Middle frontal gyrus (tissue), 1 donor: ENCODE data around the gene PWP1.

Experiments used
- DNase-seq: peaks from one replicate; pipeline ENCODE4 v3.0.0-alpha.2; 2015; ENCODE audit warnings: low spot score; ENCODE audit errors: extremely low spot score

PWP1 gene

GRCh38 chr12:107735763-107736162 is 50.2 kb downstream of the PWP1 start:
- no peak for DNase-seq

GRCh38 chr12:107736914-107737313 is 51.3 kb downstream of the PWP1 start:
- no peak for DNase-seq

- no peak for DNase-seq
Observed at GRCh38 chr12:107748472-107748871, 62.9 kb downstream of the PWP1 start.

DNA sequence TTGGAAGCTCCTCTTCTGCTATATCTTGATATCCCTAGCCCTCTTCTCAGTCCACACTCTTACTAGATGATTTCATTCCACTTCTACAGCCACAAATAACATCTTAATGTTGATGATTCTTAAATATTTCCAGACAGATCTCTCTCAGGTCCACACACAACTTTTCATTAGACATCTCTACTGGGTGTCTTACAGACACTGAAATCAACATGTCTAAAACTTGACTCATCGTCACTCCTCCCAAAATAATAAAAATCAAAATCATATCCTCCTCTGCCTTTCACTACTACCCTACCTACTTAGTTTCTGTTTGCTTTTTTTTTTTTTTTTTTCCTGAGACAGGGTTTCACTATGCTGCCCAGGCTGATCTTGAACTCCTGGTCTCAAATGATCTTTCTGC is 63.5 kb downstream of the PWP1 start:
- no peak for DNase-seq

- no peak for DNase-seq
Observed at GRCh38 chr12:107759410-107759809, 73.8 kb downstream of the PWP1 start.

DNA sequence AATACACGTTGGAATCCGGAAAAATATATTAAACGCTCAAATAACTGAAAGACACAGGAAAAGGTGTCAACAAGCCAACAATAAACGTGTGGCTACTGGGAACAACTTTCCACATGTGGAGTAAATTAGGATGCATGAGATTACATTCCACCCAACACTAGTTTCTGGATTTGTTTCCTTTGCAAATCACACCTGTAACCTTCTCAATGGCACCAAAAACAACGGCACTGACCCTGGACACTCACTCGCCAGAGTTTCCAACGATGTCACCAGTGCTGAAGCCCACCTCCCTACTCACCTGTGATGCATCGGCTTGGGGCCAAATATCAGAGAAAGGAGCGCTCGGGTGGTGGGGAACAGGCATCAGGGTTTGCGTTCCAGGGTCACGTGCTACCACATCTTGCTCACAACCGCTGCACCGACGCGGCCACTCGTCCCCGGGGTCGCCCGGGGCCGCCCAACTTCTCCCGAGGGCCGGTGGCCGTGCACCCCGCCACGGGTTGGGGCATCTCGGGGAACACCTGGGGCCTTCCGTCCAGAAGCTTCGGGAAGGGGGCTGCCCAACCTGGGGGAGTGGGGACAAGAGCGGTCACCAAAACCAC is 74.7 kb downstream of the PWP1 start:
- DNase-seq, result no peak

- peak; percentile 92 for DNase-seq
Observed at GRCh38 chr12:107760809-107761501, 75.4 kb downstream of the PWP1 start, which contains the start of gene PRDM4. Gene PRDM4, minus strand, starts transcription at chr12:107761137. Its CDS starts 622 bp downstream, at chr12:107760515.

- no peak for DNase-seq
Observed at GRCh38 chr12:107761502-107761904, 75.9 kb downstream of the PWP1 start.
